Measurements from ENCODE around the gene PRKACB. TPM values are rescaled to one million over a fixed set of nuclear protein-coding genes. Genes with fewer than 3 reads are reported as not detected.
"Not testable (repeated sequence)": the region's sequence is repeated elsewhere in the genome, so short reads cannot be mapped to it uniquely, and the experiment has no call there.

Gene PRKACB
- total RNA-seq, 2 experiments from 2014 or later, result 25.7 to 25.9 TPM

DNA sequence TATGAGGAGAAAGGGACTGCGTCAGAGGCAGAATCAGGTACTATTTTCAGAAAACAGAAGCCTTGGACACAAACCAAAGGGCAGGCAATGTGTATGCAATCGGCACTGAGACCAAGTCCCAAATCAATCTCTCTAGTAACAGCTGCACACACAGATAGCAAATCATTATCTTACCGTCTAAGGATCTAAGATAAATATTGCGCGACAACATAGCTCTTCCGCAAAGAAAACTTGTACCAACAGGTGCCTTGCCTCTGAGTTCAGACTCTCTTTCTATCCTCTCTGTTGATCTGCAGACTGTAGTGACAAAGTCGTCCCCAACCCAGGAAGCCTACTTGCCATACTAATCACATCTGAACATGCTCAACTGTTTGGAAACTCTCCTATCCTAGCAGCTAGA lies 134.8 kb downstream of the PRKACB start:
- H3K9me3 Mint-ChIP-seq, result no peaks in the 10 kb centered on the region
- intact Hi-C loops (cut with micrococcal nuclease), result no loop called here
- no peaks in the 10 kb centered on the region for H3K4me1 Mint-ChIP-seq (ENCODE audit: low read depth)
- CTCF ChIA-PET, result interaction anchor here (0.6 kb wide), 1 partner anchor 158 kb away, joined by 4 read pairs; no protein-coding TSS in a partner anchor
- DNase-seq, result no peak
- no peak overlapping the region for H3K4me3 Mint-ChIP-seq
- H3K27me3 Mint-ChIP-seq (ENCODE audit: low read depth), result no peaks in the 10 kb centered on the region
- H3K27ac Mint-ChIP-seq, result no peak overlapping the region
- H3K36me3 Mint-ChIP-seq (ENCODE audit: low read depth), result no peaks in the 10 kb centered on the region

DNA sequence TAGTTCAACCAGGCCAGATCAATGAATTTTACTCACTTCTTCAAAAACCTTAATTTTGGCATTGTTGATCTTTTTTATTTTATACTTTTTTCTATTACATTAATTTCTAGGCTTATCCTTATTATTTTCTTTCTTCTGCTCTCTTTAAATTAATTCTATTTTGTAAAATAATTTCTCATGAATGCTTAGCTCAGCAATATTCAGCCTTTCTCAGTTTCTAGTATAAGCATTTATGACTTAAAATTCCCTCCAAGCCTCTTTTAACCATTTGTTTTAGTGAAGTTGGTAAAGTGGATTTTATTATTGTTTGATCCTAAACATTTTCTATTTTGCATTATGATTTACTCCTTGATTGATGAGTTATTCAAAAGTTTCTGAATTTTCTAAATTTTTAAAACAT lies 136.8 kb downstream of the PRKACB start:
- Mint-ChIP-seq H3K4me3 (no peak overlapping the region), H3K27ac (no peak overlapping the region), H3K27me3 (ENCODE audit: low read depth) (peaks cover 4% of the 10 kb centered on the region), H3K36me3 (ENCODE audit: low read depth) (no peaks in the 10 kb centered on the region), H3K9me3 (no peaks in the 10 kb centered on the region), H3K4me1 (ENCODE audit: low read depth) (no peaks in the 10 kb centered on the region)
- intact Hi-C loops (cut with micrococcal nuclease), result no loop called here
- CTCF ChIA-PET, result no interaction called here
- DNase-seq, result no peak

GRCh38 chr1:84282780-84283333 lies 138.8 kb downstream of the PRKACB start:
- peaks cover 9% of the 10 kb centered on the region for H3K9me3 Mint-ChIP-seq
- intact Hi-C loops (cut with micrococcal nuclease), result no loop called here
- H3K36me3 Mint-ChIP-seq (ENCODE audit: low read depth), result no peaks in the 10 kb centered on the region
- H3K4me1 Mint-ChIP-seq (ENCODE audit: low read depth), result no peaks in the 10 kb centered on the region
- CTCF ChIA-PET, result no interaction called here
- DNase-seq, result no peak
- no peak overlapping the region for H3K27ac Mint-ChIP-seq
- peaks cover 4% of the 10 kb centered on the region for H3K27me3 Mint-ChIP-seq (ENCODE audit: low read depth)
- no peak overlapping the region for H3K4me3 Mint-ChIP-seq

- H3K9me3 Mint-ChIP-seq, result peaks cover 10% of the 10 kb centered on the region
- no peak overlapping the region for H3K4me3 Mint-ChIP-seq
- peaks cover 4% of the 10 kb centered on the region for H3K27me3 Mint-ChIP-seq (ENCODE audit: low read depth)
- intact Hi-C loops (cut with micrococcal nuclease), result no loop called here
- H3K4me1 Mint-ChIP-seq (ENCODE audit: low read depth), result no peaks in the 10 kb centered on the region
- no peaks in the 10 kb centered on the region for H3K36me3 Mint-ChIP-seq (ENCODE audit: low read depth)
- DNase-seq, result no peak
- H3K27ac Mint-ChIP-seq, result no peak overlapping the region
- CTCF ChIA-PET, result no interaction called here
These were observed 139.3 kb downstream of the PRKACB start for GRCh38 chr1:84283381-84283780.

DNA sequence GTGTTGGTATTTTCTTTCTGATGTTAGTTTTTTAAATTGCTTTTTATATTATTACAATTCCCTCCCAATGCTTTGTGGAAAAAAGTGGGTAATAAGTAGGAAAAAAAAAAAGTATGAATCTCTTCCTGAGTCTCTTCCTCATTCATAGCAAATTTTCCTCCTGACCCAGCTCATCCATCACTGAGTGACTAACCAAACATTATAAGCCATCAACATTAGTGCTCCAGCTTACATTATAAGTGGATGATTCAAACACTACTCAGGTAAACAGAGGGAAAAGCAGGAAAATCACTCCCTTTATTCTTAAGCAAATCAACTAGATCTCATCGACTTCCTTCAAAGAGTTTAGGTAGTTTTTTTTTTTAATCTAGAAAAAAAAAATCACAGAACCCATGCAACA lies 142.0 kb downstream of the PRKACB start:
- H3K27me3 Mint-ChIP-seq (ENCODE audit: low read depth), result peaks cover 4% of the 10 kb centered on the region
- no peaks in the 10 kb centered on the region for H3K4me1 Mint-ChIP-seq (ENCODE audit: low read depth)
- H3K4me3 Mint-ChIP-seq, result no peak overlapping the region
- CTCF ChIA-PET, result interaction anchor here (0.6 to 0.7 kb wide), 2 partner anchors 116 to 137 kb away, joined by 3 read pairs; no protein-coding TSS in a partner anchor
- intact Hi-C loops (cut with micrococcal nuclease), result no loop called here
- no peaks in the 10 kb centered on the region for H3K36me3 Mint-ChIP-seq (ENCODE audit: low read depth)
- peaks cover 19% of the 10 kb centered on the region for H3K9me3 Mint-ChIP-seq
- no peak for DNase-seq
- H3K27ac Mint-ChIP-seq, result no peak overlapping the region

GRCh38 chr1:84287389-84287788 lies 143.3 kb downstream of the PRKACB start:
- CTCF ChIA-PET, result interaction anchor here (0.9 kb wide), 1 partner anchor 383 kb away, joined by 4 read pairs; no protein-coding TSS in a partner anchor
- intact Hi-C loops (cut with micrococcal nuclease); H3K4me1 Mint-ChIP-seq (ENCODE audit: low read depth); H3K36me3 Mint-ChIP-seq (ENCODE audit: low read depth); H3K4me3 Mint-ChIP-seq; H3K27me3 Mint-ChIP-seq (ENCODE audit: low read depth); H3K27ac Mint-ChIP-seq: not testable (repeated sequence)
- DNase-seq, result peak; percentile 8
- peaks cover 19% of the 10 kb centered on the region for H3K9me3 Mint-ChIP-seq

Other genes starting within 250 kb of the PRKACB start
- gene TTLL7, start 145.1 kb upstream of the PRKACB start, total RNA-seq, result not detected
- gene SAMD13, start 157.4 kb downstream of the PRKACB start, total RNA-seq, result under 1 TPM; 0.30 to 0.36 TPM